Left lung (tissue), 10 donors: ENCODE data around the gene HSPA4. TPM values are rescaled to one million over a fixed set of nuclear protein-coding genes. Genes with fewer than 3 reads are reported as not detected.

Experiments
- ATAC-seq: fragments of 200-7000 bp; cut with Tn5 transposase; one replicate; pipeline ENCODE4 v1.9.1; 2020; ENCODE audit warnings: moderate library complexity
- DNase-seq, 4 donors: peaks; one replicate each; pipeline ENCODE4 v3.0.0-alpha.2; 2013 to 2020
- H3K27ac ChIP-seq, 2 donors: fragments of 200-600 bp; sonication (generic) in 1 of 2; one replicate each; pipeline versions ENCODE4 v1.5.0 to v1.8.0; 2020 to 2021
- H3K27me3 ChIP-seq, 2 donors: fragments of 200-600 bp; sonication (generic) in 1 of 2; one replicate each; pipeline versions ENCODE4 v1.5.0 to v1.8.0; 2020 to 2021
- H3K36me3 ChIP-seq, 2 donors: fragments of 200-600 bp; sonication (generic) in 1 of 2; one replicate each; pipeline versions ENCODE4 v1.5.0 to v1.8.0; 2020 to 2021
- H3K4me1 ChIP-seq, 2 donors: fragments of 200-600 bp; one replicate each; pipeline ENCODE4 v1.8.0; 2021
- H3K4me3 ChIP-seq, 2 donors: fragments of 200-600 bp; sonication (generic) in 1 of 2; one replicate each; pipeline versions ENCODE4 v1.5.0 to v1.8.0; 2020 to 2021; ENCODE audit warnings: mild to moderate bottlenecking in 1 of 2
- H3K9me3 ChIP-seq, 2 donors: fragments of 200-600 bp; sonication (generic) in 1 of 2; one replicate each; pipeline versions ENCODE4 v1.5.0 to v1.8.0; 2020 to 2021
- intact Hi-C, 2 donors: fragments of 100-400 bp; cut with DNase I; formaldehyde crosslinking; loops; one replicate each; pipeline versions ENCODE4 v1.11.2 to v1.14.2; 2022
- polyA plus RNA-seq, 6 donors: library from polyadenylated mRNA; unstranded; fragments of 120-200 nt; gene quantifications; one replicate each; pipeline ENCODE4 v1.2.1, GENCODE V29; 2013; ENCODE audit not compliant: insufficient read length in 6 of 6
- total RNA-seq, 2 donors: library from RNA; stranded (reverse); fragmentation: NEBNext Ultra II Directional; extraction: Animal tissue kit (Norgen Biotek cat#: 25700); gene quantifications; one replicate each; pipeline ENCODE4 v1.2.1, GENCODE V29; 2021
- TF ChIP-seq, protein P1 (sequence below), 2 donors: fragments of 200-600 bp; sonication (generic) in 1 of 2; IDR thresholded peaks; one replicate each; pipeline versions ENCODE4 v1.5.0 to v1.8.0; 2021; ENCODE audit warnings: antibody characterized with exemption in 2 of 2
- donor health status: DM: no; HTN: yes; CAD: no.
- donor health status: DM: no; HTN: no; CAD: no.

Gene HSPA4
- total and polyA plus RNA-seq, 8 donors = 85.5 to 109 (median 91.2) TPM

DNA sequence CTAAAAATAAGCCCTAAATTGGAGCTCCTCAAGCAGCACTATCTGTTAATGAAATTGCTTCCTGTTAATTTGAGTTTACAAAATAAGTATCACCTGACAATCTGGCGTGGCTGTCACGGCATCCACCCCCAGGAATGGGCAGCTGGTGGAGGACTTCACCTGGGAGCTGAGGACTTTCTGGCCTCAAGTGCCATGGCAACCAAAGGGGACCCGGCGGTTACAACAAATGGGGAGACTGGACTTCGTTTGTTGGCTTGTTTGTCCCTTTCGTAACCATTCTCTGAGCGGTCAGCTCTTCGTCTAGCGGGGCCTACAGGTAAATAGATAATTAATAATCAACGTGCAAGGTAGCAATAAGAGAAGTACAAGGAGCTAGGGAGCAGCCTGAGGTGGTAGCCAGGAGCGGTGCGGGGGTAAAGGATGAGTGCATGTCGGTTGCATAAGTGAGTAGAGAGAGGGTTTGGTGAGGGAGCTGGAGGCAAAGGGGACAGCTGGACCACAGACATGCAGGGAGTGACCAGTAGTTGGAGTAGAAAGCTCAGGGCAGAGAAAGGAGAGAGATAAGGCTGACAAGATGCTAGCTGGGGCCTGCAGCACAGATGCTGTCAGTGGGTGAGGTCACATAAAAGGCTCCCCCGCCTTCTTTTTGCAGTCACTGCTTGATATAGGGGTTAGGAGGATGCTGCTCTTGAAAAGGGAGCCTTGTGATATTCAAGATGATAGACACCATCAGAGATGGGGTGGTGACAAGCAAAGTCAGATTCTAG, 62.5 kb downstream of the HSPA4 start:
- Histone ChIP-seq H3K27me3 (no peaks in the 10 kb centered on the region), H3K4me1 (peaks cover 0 to 5% of the 10 kb centered on the region in 2 donors), H3K36me3 (no peaks in the 10 kb centered on the region), H3K27ac (no peak overlapping the region), H3K4me3 (no peak overlapping the region), H3K9me3 (no peaks in the 10 kb centered on the region)
- DNase-seq = no peak
- intact Hi-C loops = no loop called here
- no peak for ATAC-seq
- TF ChIP-seq, protein P1, sequence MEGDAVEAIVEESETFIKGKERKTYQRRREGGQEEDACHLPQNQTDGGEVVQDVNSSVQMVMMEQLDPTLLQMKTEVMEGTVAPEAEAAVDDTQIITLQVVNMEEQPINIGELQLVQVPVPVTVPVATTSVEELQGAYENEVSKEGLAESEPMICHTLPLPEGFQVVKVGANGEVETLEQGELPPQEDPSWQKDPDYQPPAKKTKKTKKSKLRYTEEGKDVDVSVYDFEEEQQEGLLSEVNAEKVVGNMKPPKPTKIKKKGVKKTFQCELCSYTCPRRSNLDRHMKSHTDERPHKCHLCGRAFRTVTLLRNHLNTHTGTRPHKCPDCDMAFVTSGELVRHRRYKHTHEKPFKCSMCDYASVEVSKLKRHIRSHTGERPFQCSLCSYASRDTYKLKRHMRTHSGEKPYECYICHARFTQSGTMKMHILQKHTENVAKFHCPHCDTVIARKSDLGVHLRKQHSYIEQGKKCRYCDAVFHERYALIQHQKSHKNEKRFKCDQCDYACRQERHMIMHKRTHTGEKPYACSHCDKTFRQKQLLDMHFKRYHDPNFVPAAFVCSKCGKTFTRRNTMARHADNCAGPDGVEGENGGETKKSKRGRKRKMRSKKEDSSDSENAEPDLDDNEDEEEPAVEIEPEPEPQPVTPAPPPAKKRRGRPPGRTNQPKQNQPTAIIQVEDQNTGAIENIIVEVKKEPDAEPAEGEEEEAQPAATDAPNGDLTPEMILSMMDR (IDR thresholded peaks at IDR 0.05) = no peak

DNA sequence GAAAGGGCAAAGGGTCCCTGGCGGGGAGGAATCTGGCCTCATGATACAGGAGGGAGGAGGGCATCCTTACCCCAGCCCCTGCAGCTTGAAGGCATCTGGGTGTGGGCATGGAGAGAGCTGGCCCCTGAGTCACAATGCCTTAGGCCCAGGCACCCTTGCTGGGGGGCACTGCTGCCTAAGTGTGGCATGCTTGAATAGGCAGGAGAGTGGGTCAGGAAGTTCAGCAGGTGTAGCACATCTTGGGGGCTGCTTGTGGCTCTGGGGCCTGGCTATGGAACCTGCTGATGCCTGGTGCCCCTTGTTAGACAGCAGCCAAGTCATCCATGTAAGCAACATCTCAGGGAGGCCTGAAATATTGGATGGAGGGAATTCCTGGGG, 63.1 kb downstream of the HSPA4 start:
- intact Hi-C loops = no loop called here
- ATAC-seq = no peak

DNA sequence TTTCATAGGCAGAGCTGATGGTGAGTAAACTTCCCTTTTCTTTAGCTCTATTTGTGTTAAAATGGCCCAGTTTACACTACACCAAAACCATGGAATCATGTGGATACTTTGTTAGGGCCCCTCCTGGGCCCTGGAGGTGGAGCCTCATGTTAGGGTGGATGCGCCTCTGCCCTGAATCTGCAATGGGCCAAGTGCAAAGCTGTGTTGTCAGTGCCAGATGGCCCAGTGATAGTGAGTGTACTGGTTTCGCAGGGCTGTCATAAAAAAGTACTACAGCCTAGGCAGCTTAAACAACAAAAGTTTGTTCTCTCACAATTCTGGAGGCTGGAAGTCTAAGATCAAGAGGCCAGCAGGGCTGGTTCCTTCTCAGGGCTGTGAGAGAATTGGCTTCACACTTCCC, 64.8 kb downstream of the HSPA4 start:
- no peak for DNase-seq
- no peaks in the 10 kb centered on the region for H3K36me3 ChIP-seq
- no peaks in the 10 kb centered on the region for H3K27me3 ChIP-seq
- no peak for ATAC-seq
- H3K9me3 ChIP-seq = no peaks in the 10 kb centered on the region
- H3K27ac ChIP-seq = no peak overlapping the region
- H3K4me1 ChIP-seq = no peaks in the 10 kb centered on the region
- H3K4me3 ChIP-seq = no peak overlapping the region
- intact Hi-C loops = no loop called here
- TF ChIP-seq, protein P1 (IDR thresholded peaks at IDR 0.05) = no peak

More for the DNA sequence above, 63.1 kb downstream of the HSPA4 start:
- TF ChIP-seq, protein P1 (IDR thresholded peaks at IDR 0.05) = no peak
- peaks cover 0 to 5% of the 10 kb centered on the region in 2 donors for H3K4me1 ChIP-seq
- H3K9me3 ChIP-seq = no peaks in the 10 kb centered on the region
- no peak overlapping the region for H3K27ac ChIP-seq
- H3K27me3 ChIP-seq = no peaks in the 10 kb centered on the region
- no peak overlapping the region for H3K4me3 ChIP-seq
- DNase-seq = no peak
- no peaks in the 10 kb centered on the region for H3K36me3 ChIP-seq

DNA sequence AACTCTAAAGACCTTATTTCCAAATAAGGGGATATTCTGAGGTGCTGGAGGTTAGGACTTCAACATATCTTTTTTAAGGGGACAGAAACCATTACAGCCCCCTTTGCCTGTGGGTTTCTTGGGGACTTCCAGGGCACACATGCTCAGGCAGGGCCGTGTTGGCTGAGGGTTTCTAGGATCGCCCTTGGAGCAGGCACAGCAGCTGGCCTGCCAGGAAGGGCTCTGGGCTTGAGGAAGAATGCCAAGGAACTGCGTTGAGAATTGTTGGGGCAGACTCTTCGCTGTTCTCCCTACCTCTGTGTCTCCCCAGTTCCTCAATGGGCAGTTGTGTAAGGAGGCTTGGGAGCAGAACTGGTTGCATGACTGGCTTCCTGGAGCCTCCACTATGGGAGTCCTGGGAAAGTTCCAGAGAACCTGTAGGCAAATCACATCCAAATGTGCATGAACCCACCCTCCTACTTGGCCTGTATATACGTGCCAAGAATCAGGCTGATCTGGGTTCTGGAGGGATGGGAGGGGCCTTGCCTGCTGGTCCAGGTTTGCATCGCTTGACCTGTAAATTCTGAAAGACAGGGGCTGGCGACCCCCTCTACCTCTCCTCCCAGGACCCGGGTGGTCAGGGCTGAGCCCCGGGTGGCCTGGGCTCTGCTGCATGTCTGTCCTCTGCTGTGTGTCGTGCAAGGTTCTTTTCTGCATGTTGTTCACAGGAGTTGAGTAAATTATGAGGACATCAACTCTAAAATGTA, 65.5 kb downstream of the HSPA4 start:
- Histone ChIP-seq H3K9me3 (no peaks in the 10 kb centered on the region), H3K36me3 (no peaks in the 10 kb centered on the region), H3K4me3 (no peak overlapping the region), H3K27me3 (no peaks in the 10 kb centered on the region), H3K4me1 (no peaks in the 10 kb centered on the region), H3K27ac (no peak overlapping the region)
- DNase-seq = peak in 1 of 4 donors; percentile 61
- intact Hi-C loops = no loop called here
- ATAC-seq = no peak
- TF ChIP-seq, protein P1 (IDR thresholded peaks at IDR 0.05) = no peak

DNA sequence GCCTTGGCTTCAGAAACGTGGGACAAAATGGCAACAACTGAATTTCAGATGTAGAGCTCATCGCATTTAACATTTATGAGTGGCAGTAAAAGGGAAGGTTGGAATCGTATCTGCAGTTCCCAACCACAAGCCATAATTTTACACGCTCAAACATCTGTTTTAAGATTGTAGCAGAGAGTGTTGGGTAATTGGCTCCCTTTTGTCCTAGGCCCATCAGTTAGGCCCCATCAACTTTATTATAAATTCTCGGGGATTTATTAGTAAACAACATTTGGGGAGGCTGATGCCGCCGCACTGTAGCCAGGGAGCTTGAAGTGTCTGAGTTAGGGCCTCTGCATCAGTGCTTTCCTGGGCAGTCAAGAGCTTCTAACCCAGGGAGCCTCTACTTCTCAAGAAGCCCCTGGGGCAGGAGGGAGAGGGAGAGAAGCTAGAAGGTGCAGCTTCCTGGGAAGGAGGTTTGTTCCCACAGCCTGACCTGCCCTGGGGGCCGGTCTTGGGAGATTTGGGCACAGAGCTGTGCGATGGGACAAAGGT, 66.2 kb downstream of the HSPA4 start:
- H3K27me3 ChIP-seq = no peaks in the 10 kb centered on the region
- no peaks in the 10 kb centered on the region for H3K36me3 ChIP-seq
- no peak overlapping the region for H3K27ac ChIP-seq
- DNase-seq (peak in 1 of 4 donors; percentile 6), ATAC-seq (no peak)
- no peaks in the 10 kb centered on the region for H3K4me1 ChIP-seq
- H3K9me3 ChIP-seq = no peaks in the 10 kb centered on the region
- H3K4me3 ChIP-seq = no peak overlapping the region
- TF ChIP-seq, protein P1 (IDR thresholded peaks at IDR 0.05) = no peak
- intact Hi-C loops = no loop called here
